ENCODE results near the gene BLTP3A.

BLTP3A gene

GRCh38 chr6:34839666-34840352, 47.9 kb downstream of the BLTP3A start:
- peak overlapping the region; percentile 31 for H3K27ac ChIP-seq
- no peak for TF ChIP-seq CTCF (conservative IDR thresholded peaks at IDR 0.05)
- TF ChIP-seq ZFX (IDR thresholded peaks at IDR 0.05): no peak
